Ishikawa (cell line): ENCODE measurements around the gene TMC7.

ENCODE experiments used
- CEBPB ChIP-seq: IDR thresholded peaks from 2 replicates; pipeline ENCODE4 v1.6.1; 2012
- CREB1 ChIP-seq: IDR thresholded peaks from 2 replicates; pipeline ENCODE4 v1.6.1; 2012; ENCODE audit warnings: low read depth
- EGR1 ChIP-seq: IDR thresholded peaks from 2 replicates; pipeline ENCODE4 v1.6.1; 2012
- EP300 ChIP-seq: IDR thresholded peaks from 2 replicates; pipeline ENCODE4 v1.6.1; 2012; ENCODE audit warnings: borderline replicate concordance
- FOXM1 ChIP-seq: IDR thresholded peaks from 2 replicates; pipeline ENCODE4 v1.6.1; 2012; ENCODE audit warnings: low read depth, borderline replicate concordance
- NFIC ChIP-seq: IDR thresholded peaks from 2 replicates; pipeline ENCODE4 v1.6.1; 2012
- RAD21 ChIP-seq: IDR thresholded peaks from 2 replicates; pipeline ENCODE4 v1.6.1; 2012; ENCODE audit warnings: low read depth
- TAF1 ChIP-seq: IDR thresholded peaks from 2 replicates; pipeline ENCODE4 v1.6.1; 2012; ENCODE audit warnings: low read depth, mild to moderate bottlenecking
- TCF12 ChIP-seq: IDR thresholded peaks from 2 replicates; pipeline ENCODE4 v1.6.1; 2012; ENCODE audit warnings: low read depth
- TEAD4 ChIP-seq: IDR thresholded peaks from 2 replicates; pipeline ENCODE4 v1.6.1; 2012
- YY1 ChIP-seq: IDR thresholded peaks from 2 replicates; pipeline ENCODE4 v1.6.1; 2012; ENCODE audit warnings: low read depth
- ZBTB7A ChIP-seq: IDR thresholded peaks from 2 replicates; pipeline ENCODE4 v1.6.1; 2012; ENCODE audit warnings: low read depth
- TF ChIP-seq, protein P1 (sequence below): IDR thresholded peaks from 2 replicates; pipeline ENCODE4 v1.6.1; 2012
- TF ChIP-seq, protein P2 (sequence below): IDR thresholded peaks from 2 replicates; pipeline ENCODE4 v1.6.1; 2012
- TF ChIP-seq, protein P3 (sequence below): IDR thresholded peaks from 2 replicates; pipeline ENCODE4 v1.6.1; 2012; ENCODE audit warnings: low read depth, mild to moderate bottlenecking

The TMC7 gene

DNA sequence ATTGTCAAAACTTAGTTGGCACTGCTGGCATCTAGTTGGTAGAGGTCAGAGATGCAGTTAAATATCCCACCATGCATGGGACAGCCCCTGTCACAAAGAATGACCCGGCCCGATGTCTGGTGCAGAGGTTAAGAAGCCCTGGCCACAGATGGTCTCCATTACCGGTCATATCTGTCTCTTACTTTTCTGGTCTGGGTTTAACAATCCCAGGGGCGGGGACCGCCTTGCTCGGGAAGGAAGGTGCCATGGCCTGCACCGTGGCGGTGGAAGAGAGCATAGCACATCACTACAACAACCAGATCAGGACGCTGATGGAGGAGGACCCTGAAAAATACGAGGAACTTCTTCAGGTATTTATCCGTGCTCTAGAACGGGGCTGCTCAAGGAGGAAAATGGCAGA lies 91.8 kb downstream of the TMC7 start:
- no peak for TF ChIP-seq TEAD4
- no peak for TF ChIP-seq CREB1
- TF ChIP-seq, protein P1, sequence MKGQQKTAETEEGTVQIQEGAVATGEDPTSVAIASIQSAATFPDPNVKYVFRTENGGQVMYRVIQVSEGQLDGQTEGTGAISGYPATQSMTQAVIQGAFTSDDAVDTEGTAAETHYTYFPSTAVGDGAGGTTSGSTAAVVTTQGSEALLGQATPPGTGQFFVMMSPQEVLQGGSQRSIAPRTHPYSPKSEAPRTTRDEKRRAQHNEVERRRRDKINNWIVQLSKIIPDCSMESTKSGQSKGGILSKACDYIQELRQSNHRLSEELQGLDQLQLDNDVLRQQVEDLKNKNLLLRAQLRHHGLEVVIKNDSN, result no peak
- TF ChIP-seq, protein P2, sequence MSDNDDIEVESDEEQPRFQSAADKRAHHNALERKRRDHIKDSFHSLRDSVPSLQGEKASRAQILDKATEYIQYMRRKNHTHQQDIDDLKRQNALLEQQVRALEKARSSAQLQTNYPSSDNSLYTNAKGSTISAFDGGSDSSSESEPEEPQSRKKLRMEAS, result no peak
- no peak for TF ChIP-seq EGR1
- no peak for TF ChIP-seq TAF1
- TF ChIP-seq RAD21, result no peak

DNA sequence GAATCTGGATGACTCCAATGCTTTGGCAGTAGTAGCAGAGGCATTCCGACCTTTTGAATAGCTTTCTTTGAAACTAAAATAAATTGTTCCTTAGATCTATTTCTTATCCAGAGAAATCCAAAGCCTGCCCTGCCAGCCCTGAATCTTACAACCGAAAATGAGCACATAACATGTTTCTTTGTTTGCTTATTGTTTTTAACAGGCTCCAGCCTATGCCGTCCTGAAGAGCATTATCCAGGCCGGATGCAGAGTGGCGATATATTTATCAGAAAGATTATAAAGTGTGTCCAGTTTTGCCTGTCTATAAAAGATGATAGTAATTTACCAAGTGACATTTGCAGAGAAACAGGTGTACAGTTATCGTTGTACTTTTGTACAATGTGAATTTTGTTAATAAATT lies 94.1 kb downstream of the TMC7 start:
- TF ChIP-seq NFIC, result no peak
- TF ChIP-seq EGR1, result no peak
- TF ChIP-seq, protein P3, sequence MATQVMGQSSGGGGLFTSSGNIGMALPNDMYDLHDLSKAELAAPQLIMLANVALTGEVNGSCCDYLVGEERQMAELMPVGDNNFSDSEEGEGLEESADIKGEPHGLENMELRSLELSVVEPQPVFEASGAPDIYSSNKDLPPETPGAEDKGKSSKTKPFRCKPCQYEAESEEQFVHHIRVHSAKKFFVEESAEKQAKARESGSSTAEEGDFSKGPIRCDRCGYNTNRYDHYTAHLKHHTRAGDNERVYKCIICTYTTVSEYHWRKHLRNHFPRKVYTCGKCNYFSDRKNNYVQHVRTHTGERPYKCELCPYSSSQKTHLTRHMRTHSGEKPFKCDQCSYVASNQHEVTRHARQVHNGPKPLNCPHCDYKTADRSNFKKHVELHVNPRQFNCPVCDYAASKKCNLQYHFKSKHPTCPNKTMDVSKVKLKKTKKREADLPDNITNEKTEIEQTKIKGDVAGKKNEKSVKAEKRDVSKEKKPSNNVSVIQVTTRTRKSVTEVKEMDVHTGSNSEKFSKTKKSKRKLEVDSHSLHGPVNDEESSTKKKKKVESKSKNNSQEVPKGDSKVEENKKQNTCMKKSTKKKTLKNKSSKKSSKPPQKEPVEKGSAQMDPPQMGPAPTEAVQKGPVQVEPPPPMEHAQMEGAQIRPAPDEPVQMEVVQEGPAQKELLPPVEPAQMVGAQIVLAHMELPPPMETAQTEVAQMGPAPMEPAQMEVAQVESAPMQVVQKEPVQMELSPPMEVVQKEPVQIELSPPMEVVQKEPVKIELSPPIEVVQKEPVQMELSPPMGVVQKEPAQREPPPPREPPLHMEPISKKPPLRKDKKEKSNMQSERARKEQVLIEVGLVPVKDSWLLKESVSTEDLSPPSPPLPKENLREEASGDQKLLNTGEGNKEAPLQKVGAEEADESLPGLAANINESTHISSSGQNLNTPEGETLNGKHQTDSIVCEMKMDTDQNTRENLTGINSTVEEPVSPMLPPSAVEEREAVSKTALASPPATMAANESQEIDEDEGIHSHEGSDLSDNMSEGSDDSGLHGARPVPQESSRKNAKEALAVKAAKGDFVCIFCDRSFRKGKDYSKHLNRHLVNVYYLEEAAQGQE, result no peak
- TF ChIP-seq CEBPB, result no peak
- TF ChIP-seq EP300, result no peak

DNA sequence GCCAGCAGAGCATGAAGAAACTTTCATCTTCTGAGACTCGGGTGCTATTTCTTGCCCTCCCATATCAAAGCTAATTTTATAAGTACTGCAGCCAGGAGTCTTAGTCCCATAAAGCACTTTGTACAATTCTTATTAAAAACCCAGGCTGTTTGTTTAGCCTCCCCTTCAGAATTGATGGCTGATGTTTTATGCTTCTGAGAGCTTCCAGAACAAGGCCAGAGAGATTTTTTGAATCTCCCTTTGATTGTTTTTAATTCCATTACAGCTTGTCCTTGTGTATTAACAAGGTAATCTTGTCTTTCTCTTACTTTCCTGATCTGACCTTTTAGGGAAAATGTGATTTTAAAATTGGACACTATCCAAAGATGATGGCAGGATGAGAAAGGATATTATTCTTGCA lies 99.9 kb downstream of the TMC7 start:
- TF ChIP-seq NFIC (no peak), EP300 (no peak), TCF12 (no peak), CEBPB (no peak), ZBTB7A (no peak), CREB1 (no peak), TEAD4 (no peak), TAF1 (no peak), EGR1 (no peak), YY1 (no peak), RAD21 (no peak), FOXM1 (no peak)
- TF ChIP-seq, protein P1, result no peak
- TF ChIP-seq, protein P2, result no peak
- TF ChIP-seq, protein P3, result no peak

DNA sequence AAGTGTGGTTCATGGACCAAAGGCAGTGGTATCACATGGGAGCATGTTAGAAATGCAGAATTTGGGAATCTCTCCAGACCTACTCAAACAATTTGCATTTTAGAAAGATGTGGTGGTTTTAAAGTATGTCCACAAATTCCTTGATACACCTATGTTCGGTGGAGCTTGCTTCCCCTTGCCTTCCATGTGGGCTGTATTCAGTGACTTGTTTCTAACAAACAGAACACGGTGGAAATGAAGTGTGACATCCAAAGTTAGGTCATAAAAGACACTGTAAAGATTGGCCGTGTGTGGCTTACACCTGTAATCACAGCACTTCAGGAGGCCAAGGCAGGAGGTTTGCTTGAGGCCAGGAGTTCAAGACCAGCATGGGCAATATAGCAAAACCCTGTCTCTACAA lies 100.4 kb downstream of the TMC7 start:
- TF ChIP-seq TCF12 (no peak), TEAD4 (no peak), NFIC (no peak), FOXM1 (no peak)
- TF ChIP-seq, protein P1, result no peak
- TF ChIP-seq, protein P2, result no peak

DNA sequence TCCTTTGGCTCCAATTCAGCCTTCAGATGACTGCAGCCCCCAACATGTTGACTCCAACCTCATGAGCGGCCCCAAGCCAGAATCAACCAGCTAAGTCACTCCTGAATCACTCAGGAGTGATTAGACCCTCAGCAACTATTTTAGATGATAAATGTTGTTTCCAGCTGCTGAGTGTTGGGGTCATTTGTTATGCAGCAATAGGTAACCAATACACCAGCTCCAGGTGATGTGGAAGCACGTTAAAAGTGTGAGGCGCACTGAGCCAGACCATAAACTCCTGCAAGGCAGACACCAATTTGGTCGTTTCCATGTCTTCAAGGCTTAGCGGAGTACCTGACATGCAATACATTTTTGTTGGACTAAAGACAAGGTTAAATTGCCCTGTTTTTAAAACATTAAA lies 101.1 kb downstream of the TMC7 start:
- TF ChIP-seq CREB1 (no peak), EP300 (no peak), TCF12 (no peak), YY1 (no peak), CEBPB (no peak), FOXM1 (no peak), TAF1 (no peak), TEAD4 (no peak), ZBTB7A (no peak), RAD21 (no peak), EGR1 (no peak), NFIC (no peak)
- TF ChIP-seq, protein P3, result no peak
- TF ChIP-seq, protein P1, result no peak
- TF ChIP-seq, protein P2, result no peak
